Activated CD8-positive, alpha-beta memory T cell treated with anti-CD3 and anti-CD28 coated beads for 48 hours (primary cell): ENCODE data around the gene PPP2R3B.
"Not testable (repeated sequence)": the region's sequence is repeated elsewhere in the genome, so short reads cannot be mapped to it uniquely, and the experiment has no call there.

Source experiments
- DNase-seq, 3 experiments: peaks; one replicate each; pipeline ENCODE4 v3.0.0-alpha.2; 2020; ENCODE audit warnings: low read depth in 2 of 3, low spot score in 2 of 3

PPP2R3B gene

GRCh38 chrX:320126-320783, 66.5 kb downstream of the PPP2R3B start:
- no peak for DNase-seq

GRCh38 chrX:319579-320125, 67.1 kb downstream of the PPP2R3B start:
- DNase-seq, result no peak

GRCh38 chrX:318739-319578, 67.7 kb downstream of the PPP2R3B start, which contains the start of gene GTPBP6:
TSS of gene GTPBP6 (minus strand) at chrX:318796. CDS start at chrX:318787, 9 bp downstream.
- peak; percentile 88 to 98 (median 93) for DNase-seq

GRCh38 chrX:318068-318738, 68.5 kb downstream of the PPP2R3B start:
- DNase-seq, result peak; percentile 90 to 94 (median 91)

- DNase-seq, result no peak
Observed at GRCh38 chrX:317424-318067, 69.2 kb downstream of the PPP2R3B start.

- no peak for DNase-seq
Observed at GRCh38 chrX:316351-317325, 70.1 kb downstream of the PPP2R3B start.

GRCh38 chrX:314781-315595, 71.7 kb downstream of the PPP2R3B start:
- DNase-seq, result no peak

- DNase-seq, result no peak
Observed at GRCh38 chrX:314049-314448, 72.7 kb downstream of the PPP2R3B start.

- DNase-seq, result no peak
Observed at GRCh38 chrX:313546-313945, 73.2 kb downstream of the PPP2R3B start.

- DNase-seq, result no peak
Observed at GRCh38 chrX:312621-313331, 73.9 kb downstream of the PPP2R3B start.

- DNase-seq, result no peak
Observed at GRCh38 chrX:311156-312129, 75.3 kb downstream of the PPP2R3B start.

GRCh38 chrX:310621-311155, 76.0 kb downstream of the PPP2R3B start:
- DNase-seq, result no peak

GRCh38 chrX:308821-309520, 77.7 kb downstream of the PPP2R3B start:
- no peak for DNase-seq

- no peak for DNase-seq
Observed at GRCh38 chrX:307261-308111, 79.2 kb downstream of the PPP2R3B start.

GRCh38 chrX:306614-307251, 80.0 kb downstream of the PPP2R3B start:
- DNase-seq, result not testable (repeated sequence)
